GM18498 (cell line): ENCODE results near the gene SMG1.

ENCODE experiments used
- ATAC-seq: cut with Tn5 transposase; IDR thresholded peaks from one replicate; pipeline ENCODE4 v1.9.1; 2021; ENCODE audit warnings: mild to moderate bottlenecking, moderate library complexity; ENCODE audit not compliant: unreplicated experiment

Gene SMG1

GRCh38 chr16:18855196-18855595 is 71.0 kb downstream of the SMG1 start:
- no peak for ATAC-seq

GRCh38 chr16:18853694-18854093 is 72.5 kb downstream of the SMG1 start:
- ATAC-seq: no peak

GRCh38 chr16:18852647-18853046 is 73.6 kb downstream of the SMG1 start:
- no peak for ATAC-seq

GRCh38 chr16:18846416-18846815 is 79.8 kb downstream of the SMG1 start:
- no peak for ATAC-seq

GRCh38 chr16:18842565-18842964 is 83.6 kb downstream of the SMG1 start:
- ATAC-seq: no peak

GRCh38 chr16:18841833-18842525 is 84.2 kb downstream of the SMG1 start:
- ATAC-seq: no peak

GRCh38 chr16:18839555-18839954 is 86.7 kb downstream of the SMG1 start:
- no peak for ATAC-seq

GRCh38 chr16:18836702-18837101 is 89.5 kb downstream of the SMG1 start:
- no peak for ATAC-seq

- ATAC-seq: no peak
Observed at GRCh38 chr16:18834864-18835263, 91.3 kb downstream of the SMG1 start.

- no peak for ATAC-seq
Observed at GRCh38 chr16:18833707-18834505, 92.3 kb downstream of the SMG1 start.

- ATAC-seq: no peak
Observed at GRCh38 chr16:18832613-18833012, 93.6 kb downstream of the SMG1 start.

GRCh38 chr16:18832006-18832405 is 94.2 kb downstream of the SMG1 start:
- ATAC-seq: no peak

GRCh38 chr16:18829251-18829650 is 97.0 kb downstream of the SMG1 start:
- no peak for ATAC-seq

GRCh38 chr16:18827890-18828289 is 98.3 kb downstream of the SMG1 start:
- ATAC-seq: no peak

GRCh38 chr16:18816286-18816685 is 109.9 kb downstream of the SMG1 start:
- ATAC-seq: no peak

GRCh38 chr16:18811925-18812324 is 114.3 kb downstream of the SMG1 start:
- no peak for ATAC-seq

GRCh38 chr16:18809165-18809564 is 117.0 kb downstream of the SMG1 start:
- no peak for ATAC-seq

- no peak for ATAC-seq
Observed at GRCh38 chr16:18805257-18805773, 120.9 kb downstream of the SMG1 start.

GRCh38 chr16:18804540-18804939 is 121.7 kb downstream of the SMG1 start:
- ATAC-seq: no peak

GRCh38 chr16:18803569-18804462 is 122.4 kb downstream of the SMG1 start:
- ATAC-seq: no peak

GRCh38 chr16:18802767-18803343 is 123.4 kb downstream of the SMG1 start:
- no peak for ATAC-seq
